Fibroblast of the aortic adventitia (primary cell): ENCODE results near the gene ZBTB7A. TPM values are rescaled to one million over a fixed set of nuclear protein-coding genes. Genes with fewer than 3 reads are reported as not detected.

Experiments
- DNase-seq: peaks from one replicate; pipeline ENCODE4 v3.0.0-alpha.2; 2010; ENCODE audit warnings: low read depth
- H3K4me3 ChIP-seq: 2 replicates; pipeline ENCODE4 v1.5.1; 2011; ENCODE audit warnings: low read depth, mild to moderate bottlenecking, control low read depth, low read length, moderate library complexity
- total RNA-seq: library from RNA; depleted of rRNA; stranded (reverse); fragments of >200 nt; gene quantifications from 2 replicates; pipeline ENCODE4 v1.2.3, GENCODE V29; 2012; ENCODE audit warnings: low replicate concordance
- TF ChIP-seq, protein P1 (sequence below): IDR thresholded peaks from 2 replicates; pipeline ENCODE4 v1.5.1; 2011; ENCODE audit warnings: mild to moderate bottlenecking, low read length, control low read depth, inconsistent platforms; ENCODE audit not compliant: insufficient read depth

ZBTB7A gene
- total RNA-seq, 1 donor: 31.6 TPM

GRCh38 chr19:4030981-4031380 is 35.7 kb downstream of the ZBTB7A start:
- H3K4me3 ChIP-seq: no peak overlapping the region

DNA sequence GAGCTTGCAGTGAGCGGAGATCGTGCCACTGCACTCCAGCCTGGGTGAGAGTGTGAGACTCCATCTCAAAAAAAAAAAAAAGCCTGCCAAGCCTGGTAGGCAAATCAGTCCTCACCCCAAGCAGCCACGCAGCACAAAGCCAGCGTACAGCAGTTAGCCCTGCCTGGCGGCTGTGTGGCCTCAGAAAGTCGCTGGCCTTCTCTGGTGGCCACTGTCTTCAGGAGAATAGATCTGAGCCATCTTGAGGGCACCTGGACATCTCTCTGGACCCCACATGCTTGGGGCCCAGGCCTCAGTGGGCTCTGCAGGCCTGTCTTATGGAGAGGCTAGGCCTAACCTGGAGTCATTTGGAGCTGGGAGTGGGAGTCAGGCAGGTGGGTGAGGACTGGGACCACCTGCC is 36.1 kb downstream of the ZBTB7A start:
- no peak for DNase-seq
- no peak overlapping the region for H3K4me3 ChIP-seq
- TF ChIP-seq, protein P1, sequence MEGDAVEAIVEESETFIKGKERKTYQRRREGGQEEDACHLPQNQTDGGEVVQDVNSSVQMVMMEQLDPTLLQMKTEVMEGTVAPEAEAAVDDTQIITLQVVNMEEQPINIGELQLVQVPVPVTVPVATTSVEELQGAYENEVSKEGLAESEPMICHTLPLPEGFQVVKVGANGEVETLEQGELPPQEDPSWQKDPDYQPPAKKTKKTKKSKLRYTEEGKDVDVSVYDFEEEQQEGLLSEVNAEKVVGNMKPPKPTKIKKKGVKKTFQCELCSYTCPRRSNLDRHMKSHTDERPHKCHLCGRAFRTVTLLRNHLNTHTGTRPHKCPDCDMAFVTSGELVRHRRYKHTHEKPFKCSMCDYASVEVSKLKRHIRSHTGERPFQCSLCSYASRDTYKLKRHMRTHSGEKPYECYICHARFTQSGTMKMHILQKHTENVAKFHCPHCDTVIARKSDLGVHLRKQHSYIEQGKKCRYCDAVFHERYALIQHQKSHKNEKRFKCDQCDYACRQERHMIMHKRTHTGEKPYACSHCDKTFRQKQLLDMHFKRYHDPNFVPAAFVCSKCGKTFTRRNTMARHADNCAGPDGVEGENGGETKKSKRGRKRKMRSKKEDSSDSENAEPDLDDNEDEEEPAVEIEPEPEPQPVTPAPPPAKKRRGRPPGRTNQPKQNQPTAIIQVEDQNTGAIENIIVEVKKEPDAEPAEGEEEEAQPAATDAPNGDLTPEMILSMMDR: no peak

More at GRCh38 chr19:4030981-4031380, 35.7 kb downstream of the ZBTB7A start:
- TF ChIP-seq, protein P1: no peak
- no peak for DNase-seq

DNA sequence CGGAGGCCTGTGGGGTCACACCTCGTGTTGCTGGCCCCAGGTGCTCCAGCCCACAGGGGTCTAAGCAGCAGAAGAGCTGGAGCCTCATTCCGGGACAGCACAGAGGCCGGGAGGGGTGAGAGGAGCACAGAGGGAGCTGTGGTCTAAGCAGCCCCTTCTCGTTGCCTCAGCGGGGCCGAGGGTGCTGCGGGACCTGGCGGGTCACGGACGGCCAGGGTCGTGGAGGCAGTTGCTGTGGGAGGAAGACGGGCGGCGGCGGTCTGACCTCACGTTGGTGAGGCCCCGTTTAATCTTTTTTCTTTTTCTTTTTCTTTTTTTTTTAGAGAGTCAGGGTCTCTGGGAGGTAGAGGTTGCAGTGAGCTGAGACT is 37.5 kb downstream of the ZBTB7A start:
- no peak overlapping the region for H3K4me3 ChIP-seq
- no peak for DNase-seq
- TF ChIP-seq, protein P1: no peak

DNA sequence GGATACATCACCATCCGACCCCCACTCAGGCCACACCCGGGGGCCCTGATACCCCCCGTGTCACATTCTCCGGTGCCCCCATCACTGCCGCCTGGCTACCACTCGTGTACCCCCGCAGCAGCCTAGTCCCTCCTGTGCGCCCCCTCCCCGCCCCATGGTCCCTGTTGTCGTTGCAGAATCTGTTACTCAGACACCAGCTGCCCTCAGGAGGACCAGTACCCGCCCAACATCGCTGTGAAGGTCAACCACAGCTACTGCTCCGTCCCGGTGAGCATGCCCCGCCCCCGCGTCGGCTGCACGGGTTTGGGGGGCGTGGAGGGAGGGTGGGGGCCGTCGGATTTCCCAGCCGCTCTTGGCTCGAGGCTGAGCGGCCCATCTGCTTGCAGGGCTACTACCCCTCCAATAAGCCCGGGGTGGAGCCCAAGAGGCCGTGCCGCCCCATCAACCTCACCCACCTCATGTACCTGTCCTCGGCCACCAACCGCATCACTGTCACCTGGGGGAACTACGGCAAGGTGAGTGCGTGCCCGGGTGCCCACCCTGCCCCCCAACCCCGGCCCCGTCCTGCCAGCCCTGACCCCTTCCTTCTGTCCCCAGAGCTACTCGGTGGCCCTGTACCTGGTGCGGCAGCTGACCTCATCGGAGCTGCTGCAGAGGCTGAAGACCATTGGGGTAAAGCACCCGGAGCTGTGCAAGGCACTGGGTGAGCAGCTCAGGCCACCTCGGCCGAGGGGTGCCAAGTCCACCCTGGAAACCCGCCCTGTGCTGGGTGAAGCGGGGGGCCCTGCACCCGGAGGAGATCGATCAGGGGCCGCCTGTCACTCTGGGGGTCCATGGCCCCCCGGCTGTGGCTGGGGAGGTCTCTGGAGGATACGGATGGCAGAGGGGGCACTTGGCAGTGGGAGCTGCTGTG is 38.1 kb downstream of the ZBTB7A start:
- H3K4me3 ChIP-seq: no peak overlapping the region
- DNase-seq: no peak
- TF ChIP-seq, protein P1: no peak

GRCh38 chr19:4027146-4027545 is 39.6 kb downstream of the ZBTB7A start:
- TF ChIP-seq, protein P1: no peak
- DNase-seq: no peak
- H3K4me3 ChIP-seq: no peak overlapping the region

DNA sequence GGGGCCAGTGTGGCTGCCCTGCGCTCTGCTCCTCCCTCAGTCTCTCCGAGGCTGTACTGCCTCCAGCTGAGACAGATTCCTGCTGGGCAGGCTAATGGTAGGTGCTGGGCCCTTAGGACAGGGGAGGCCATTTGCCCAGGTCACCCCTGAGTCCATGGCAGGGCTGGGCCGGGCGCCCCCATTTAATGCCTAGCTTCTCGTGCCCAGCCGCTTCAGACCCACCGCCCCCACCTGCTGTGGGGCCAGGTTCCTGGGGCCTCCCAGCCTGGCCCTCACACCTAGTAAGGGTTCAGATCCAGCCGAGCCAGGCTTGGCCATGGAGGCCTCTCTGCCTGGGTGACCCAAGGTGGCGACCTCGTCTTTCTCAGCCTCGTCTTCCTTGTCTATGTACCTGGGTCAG is 41.4 kb downstream of the ZBTB7A start:
- TF ChIP-seq, protein P1: no peak
- no peak overlapping the region for H3K4me3 ChIP-seq
- DNase-seq: no peak
